ENCODE measurements around the gene PTS. TPM values are rescaled to one million over a fixed set of nuclear protein-coding genes. Genes with fewer than 3 reads are reported as not detected.

Gene PTS
- polyA plus RNA-seq, 1 donor from 2014 or later: 160 TPM

- Histone ChIP-seq H4K20me1 (ENCODE audit: insufficient read depth) (no peaks in the 10 kb centered on the region), H3F3A (ENCODE audit: insufficient read depth, low read length, poor library complexity, severe bottlenecking) (no peaks in the 10 kb centered on the region), H3K27ac (ENCODE audit: low read length) (no peak overlapping the region), H3K79me2 (replicated peaks; ENCODE audit: insufficient read depth, low read length) (no peaks in the 10 kb centered on the region), H3K36me3 (ENCODE audit: insufficient read depth, low read length) (no peaks in the 10 kb centered on the region), H3K4me3 (ENCODE audit: low read length) (no peak overlapping the region), H3K9me3 (ENCODE audit: low read length) (no peaks in the 10 kb centered on the region), H2AFZ (ENCODE audit: low read depth, low read length) (no peak overlapping the region), H3K4me2 (ENCODE audit: low read length) (no peak overlapping the region), H3K9me2 (ENCODE audit: insufficient read depth, low read length) (no peaks in the 10 kb centered on the region), H3K9ac (ENCODE audit: low read length) (no peak overlapping the region), H3K27me3 (ENCODE audit: insufficient read depth, low read depth, low read length) (no peaks in the 10 kb centered on the region)
- TF ChIP-seq CTCF (IDR thresholded peaks at IDR 0.05; ENCODE audit: poor library complexity, severe bottlenecking) (peak; percentile 87), POLR2AphosphoS5 (IDR thresholded peaks at IDR 0.05) (no peak), EP300 (conservative IDR thresholded peaks at IDR 0.05; ENCODE audit: poor library complexity, severe bottlenecking) (no peak), TAF1 (IDR thresholded peaks at IDR 0.05; ENCODE audit: low read depth) (no peak), RAD21 (conservative IDR thresholded peaks at IDR 0.05) (peak; percentile 83), REST (IDR thresholded peaks at IDR 0.05; ENCODE audit: borderline replicate concordance) (no peak), EZH2 (IDR thresholded peaks at IDR 0.05; ENCODE audit: borderline replicate concordance, insufficient read depth, low read length, poor library complexity, severe bottlenecking) (no peak), MXI1 (conservative IDR thresholded peaks at IDR 0.05; ENCODE audit: poor library complexity, severe bottlenecking) (no peak), SMC3 (conservative IDR thresholded peaks at IDR 0.05; ENCODE audit: poor library complexity) (peak; percentile 84)
Observed at GRCh38 chr11:112280268-112281126, 54.3 kb downstream of the PTS start.

GRCh38 chr11:112281726-112282125, 55.5 kb downstream of the PTS start:
- no peaks in the 10 kb centered on the region for H3K9me3 ChIP-seq (ENCODE audit: low read length)
- no peak overlapping the region for H3K4me2 ChIP-seq (ENCODE audit: low read length)
- no peaks in the 10 kb centered on the region for H3F3A ChIP-seq (ENCODE audit: insufficient read depth, low read length, poor library complexity, severe bottlenecking)
- H3K27me3 ChIP-seq (ENCODE audit: insufficient read depth, low read depth, low read length): no peaks in the 10 kb centered on the region
- no peak for TF ChIP-seq EZH2 (IDR thresholded peaks at IDR 0.05; ENCODE audit: borderline replicate concordance, insufficient read depth, low read length, poor library complexity, severe bottlenecking)
- TF ChIP-seq CTCF (IDR thresholded peaks at IDR 0.05; ENCODE audit: poor library complexity, severe bottlenecking): no peak
- no peak for TF ChIP-seq SMC3 (conservative IDR thresholded peaks at IDR 0.05; ENCODE audit: poor library complexity)
- TF ChIP-seq RAD21 (conservative IDR thresholded peaks at IDR 0.05): no peak
- TF ChIP-seq REST (IDR thresholded peaks at IDR 0.05; ENCODE audit: borderline replicate concordance): no peak
- TF ChIP-seq EP300 (conservative IDR thresholded peaks at IDR 0.05; ENCODE audit: poor library complexity, severe bottlenecking): no peak
- no peak for TF ChIP-seq POLR2AphosphoS5 (IDR thresholded peaks at IDR 0.05)
- no peak for TF ChIP-seq TAF1 (IDR thresholded peaks at IDR 0.05; ENCODE audit: low read depth)
- no peak for TF ChIP-seq MXI1 (conservative IDR thresholded peaks at IDR 0.05; ENCODE audit: poor library complexity, severe bottlenecking)
- no peak overlapping the region for H2AFZ ChIP-seq (ENCODE audit: low read depth, low read length)
- H3K4me3 ChIP-seq (ENCODE audit: low read length): no peak overlapping the region
- H3K36me3 ChIP-seq (ENCODE audit: insufficient read depth, low read length): no peaks in the 10 kb centered on the region
- no peaks in the 10 kb centered on the region for H4K20me1 ChIP-seq (ENCODE audit: insufficient read depth)
- H3K79me2 ChIP-seq (replicated peaks; ENCODE audit: insufficient read depth, low read length): no peaks in the 10 kb centered on the region
- H3K9me2 ChIP-seq (ENCODE audit: insufficient read depth, low read length): no peaks in the 10 kb centered on the region
- no peak overlapping the region for H3K27ac ChIP-seq (ENCODE audit: low read length)
- no peak overlapping the region for H3K9ac ChIP-seq (ENCODE audit: low read length)
